HepG2 (cell line): Measurements from ENCODE around the gene TMEM129. TPM values are rescaled to one million over a fixed set of nuclear protein-coding genes. Genes with fewer than 3 reads are reported as not detected.

ENCODE experiments used
- ATAC-seq: fragments of 200-7000 bp; cut with Tn5 transposase; 3 replicates; pipeline ENCODE4 v1.9.1; 2020; ENCODE audit warnings: mild to moderate bottlenecking, moderate library complexity
- BruUV-seq: library from RNA; stranded (reverse); fragments of 400-500 nt; replicated peaks from 2 replicates; lab custom pipeline; 2021; lab: Mats Ljungman, UMichigan
- CTCF ChIA-PET: fragments of 300-600 bp; formaldehyde crosslinking; extraction: SDS; loops from one replicate; lab custom pipeline; 2021; ENCODE audit warnings: low total read pairs, inconsistent platforms, low intra/inter-chr PET ratio; lab: Yijun Ruan, JAX
- POLR2A ChIA-PET: fragments of 350-600 bp; sonication (Branson Sonifier 250); formaldehyde crosslinking; loops from one replicate; lab custom pipeline; 2020; ENCODE audit warnings: antibody characterized with exemption, inconsistent platforms; lab: Yijun Ruan, JAX
- DNase-seq: peaks from one replicate; pipeline ENCODE4 v3.0.0-alpha.2; 2015; ENCODE audit warnings: low spot score
- FAIRE-seq: peaks from 3 replicates; lab custom pipeline; 2011; peaks lifted over from hg19 to GRCh38; lab: Jason Lieb, UNC
- H2AFZ ChIP-seq: one replicate; pipeline ENCODE4 v1.6.1; 2011; ENCODE audit warnings: low read length, inconsistent platforms
- H3K27ac ChIP-seq: fragments of 300-600 bp; 3 replicates; pipeline ENCODE4 v1.8.0; 2011; ENCODE audit warnings: mixed run types, mild to moderate bottlenecking, mixed read lengths, low read length, inconsistent platforms; ENCODE audit not compliant: insufficient read depth; ENCODE audit errors: extremely low read length
- H3K27me3 ChIP-seq, 2 experiments: fragments of 200-600 bp in 1 of 2; 2 replicates in 1 of 2; 3 replicates in 1 of 2; pipeline versions ENCODE4 v1.6.0 to v1.8.0; 2011; ENCODE audit warnings: low read length in 2 of 2, mild to moderate bottlenecking in 2 of 2, moderate library complexity in 2 of 2, inconsistent platforms in 1 of 2; ENCODE audit not compliant: insufficient read depth in 2 of 2, control insufficient read depth in 1 of 2
- H3K36me3 ChIP-seq, 2 experiments: fragments of 200-600 bp in 1 of 2; replicated peaks in 1 of 2; 2 replicates in 1 of 2; 3 replicates in 1 of 2; pipeline versions ENCODE4 v1.5.1 to v1.8.0; 2011; ENCODE audit warnings: low read length in 2 of 2, inconsistent platforms in 1 of 2; ENCODE audit not compliant: insufficient read depth in 2 of 2, control insufficient read depth in 1 of 2
- H3K4me1 ChIP-seq: 2 replicates; pipeline ENCODE4 v1.5.1; 2012; ENCODE audit warnings: low read length, inconsistent platforms; ENCODE audit not compliant: insufficient read depth
- H3K4me2 ChIP-seq: 2 replicates; pipeline ENCODE4 v1.6.0; 2011; ENCODE audit warnings: low read depth, low read length, inconsistent platforms
- H3K4me3 ChIP-seq, 3 experiments: fragments of 200-600 bp in 1 of 3; sonication (generic), shearing (Covaris generic) in 1 of 3; replicated peaks in 1 of 3; 2 replicates each; pipeline ENCODE4 v1.5.1; 2011 to 2016; ENCODE audit warnings: low read length in 3 of 3, inconsistent platforms in 2 of 3, low read depth in 2 of 3, mild to moderate bottlenecking in 2 of 3, control low read depth in 1 of 3, mixed read lengths in 1 of 3; ENCODE audit not compliant: insufficient read depth in 1 of 3
- H3K79me2 ChIP-seq: one replicate; pipeline ENCODE4 v1.6.1; 2011; ENCODE audit warnings: low read length, inconsistent platforms; ENCODE audit not compliant: insufficient read depth
- H3K9ac ChIP-seq: 2 replicates; pipeline ENCODE4 v1.6.0; 2011; ENCODE audit warnings: mild to moderate bottlenecking, low read depth, low read length, inconsistent platforms; ENCODE audit not compliant: insufficient read depth
- H3K9me3 ChIP-seq: 2 replicates; pipeline ENCODE4 v1.5.1; 2012; ENCODE audit warnings: mild to moderate bottlenecking, low read length
- H4K20me1 ChIP-seq: 2 replicates; pipeline ENCODE4 v1.6.0; 2011; ENCODE audit warnings: inconsistent platforms, mild to moderate bottlenecking, low read length, moderate library complexity; ENCODE audit not compliant: insufficient read depth
- ARNTL ChIP-seq: sonication (generic); formaldehyde crosslinking; IDR thresholded peaks from 2 replicates; pipeline ENCODE4 v1.4.0; 2020; ENCODE audit warnings: mild to moderate bottlenecking, missing genetic modification reagents
- ATF6 ChIP-seq: sonication (generic); formaldehyde crosslinking; conservative IDR thresholded peaks from 2 replicates; pipeline ENCODE4 v1.4.0; 2020; ENCODE audit warnings: missing genetic modification reagents
- GPBP1L1 ChIP-seq: sonication (generic); formaldehyde crosslinking; IDR thresholded peaks from 2 replicates; pipeline ENCODE4 v1.5.0; 2020; ENCODE audit warnings: mild to moderate bottlenecking, missing genetic modification reagents
- HDAC6 ChIP-seq: fragments of 200-600 bp; sonication (generic); IDR thresholded peaks from 2 replicates; pipeline ENCODE4 v1.7.0; 2017; ENCODE audit warnings: mild to moderate bottlenecking, antibody characterized with exemption, low read length, low read depth
- MIER2 ChIP-seq: IDR thresholded peaks from 2 replicates; pipeline ENCODE4 v1.6.1; 2016; ENCODE audit warnings: missing biosample characterization, missing genetic modification reagents
- PHF8 ChIP-seq: sonication (generic); formaldehyde crosslinking; IDR thresholded peaks from 2 replicates; pipeline ENCODE4 v1.5.0; 2020; ENCODE audit warnings: missing genetic modification reagents
- REST ChIP-seq, 2 experiments: IDR thresholded peaks; 2 replicates each; pipeline ENCODE4 v1.6.1; 2011 to 2012; ENCODE audit warnings: low read length in 2 of 2, borderline replicate concordance in 1 of 2, low read depth in 1 of 2, mild to moderate bottlenecking in 1 of 2, moderate library complexity in 1 of 2
- SAP130 ChIP-seq: IDR thresholded peaks from 2 replicates; pipeline ENCODE4 v1.6.1; 2016; ENCODE audit warnings: low read depth
- SMAD1 ChIP-seq: sonication (generic); formaldehyde crosslinking; IDR thresholded peaks from 2 replicates; pipeline ENCODE4 v1.4.0; 2020; ENCODE audit warnings: missing genetic modification reagents, low read depth, mild to moderate bottlenecking, borderline replicate concordance
- TP53 ChIP-seq: sonication (generic); formaldehyde crosslinking; conservative IDR thresholded peaks from 2 replicates; pipeline ENCODE4 v1.4.0; 2020; ENCODE audit warnings: missing genetic modification reagents
- ZNF124 ChIP-seq: sonication (generic); formaldehyde crosslinking; IDR thresholded peaks from 2 replicates; pipeline ENCODE4 v1.4.0; 2020; ENCODE audit warnings: missing genetic modification reagents
- ZNF615 ChIP-seq: sonication (generic); formaldehyde crosslinking; IDR thresholded peaks from 2 replicates; pipeline ENCODE4 v1.5.0; 2020; ENCODE audit warnings: mild to moderate bottlenecking, missing genetic modification reagents, borderline replicate concordance
- ZNF746 ChIP-seq: sonication (generic); formaldehyde crosslinking; IDR thresholded peaks from 2 replicates; pipeline ENCODE4 v1.8.0; 2022; ENCODE audit warnings: mild to moderate bottlenecking, missing genetic modification reagents
- ZNF775 ChIP-seq: sonication (generic); formaldehyde crosslinking; IDR thresholded peaks from 2 replicates; pipeline ENCODE4 v1.4.0; 2020; ENCODE audit warnings: missing genetic modification reagents, mild to moderate bottlenecking, moderate library complexity, borderline replicate concordance
- WGBS: methylation state at CpG from one replicate; pipeline ENCODE4 v1.1.6; 2017; ENCODE audit warnings: low lambda C conversion rate; 5-methylcytosine and 5-hydroxymethylcytosine counted together
- in situ Hi-C: cut with HindIII; loops from 2 replicates; pipeline ENCODE4 v1.10.0; 2017; ENCODE audit warnings: low pct_unique_long_range_greater_than_20kb; ENCODE audit not compliant: extremely low pct_ligation_motif_present
- intact Hi-C: fragments of 100-400 bp; cut with micrococcal nuclease; formaldehyde crosslinking; loops from one replicate; pipeline ENCODE4 v1.10.0; 2022; ENCODE audit not compliant: unreplicated experiment
- polyA plus RNA-seq, 8 experiments: library from polyadenylated mRNA; depleted of rRNA in 3 of 8; stranded (reverse) in 7 of 8; unstranded in 1 of 8; fragments of >200 nt; fragmentation: Illumina TruSeq in 4 of 8; extraction: Trizol in 4 of 8; gene quantifications; 2 replicates each; pipeline versions ENCODE4 v1.2.1 to v1.2.3, GENCODE V29; 2011 to 2016; ENCODE audit warnings: low read depth in 4 of 8, missing spikeins in 1 of 8, mixed read lengths in 1 of 8; ENCODE audit not compliant: insufficient read depth in 1 of 8
- total RNA-seq, 5 experiments: library from RNA; depleted of rRNA; stranded (reverse); fragments of >200 nt; fragmentation: Illumina TruSeq; extraction: Trizol; gene quantifications; 2 replicates each; pipeline ENCODE4 v1.2.3, GENCODE V29; 2016; ENCODE audit warnings: low read depth in 1 of 5

Gene TMEM129
- total and polyA plus RNA-seq, 2 of the 13 experiments (the other 11 are each of a cell fraction or from before 2014, with no cell fraction given): 19.0 to 25.8 TPM

- TF ChIP-seq TP53 (CRISPR knock-in tag) (no peak), SMAD1 (CRISPR knock-in tag) (no peak), MIER2 (no peak), SAP130 (CRISPR knock-in tag) (no peak)
- TF ChIP-seq, all 625 proteins: peak for 0
Measured at GRCh38 chr4:1732911-1733310, 11.8 kb upstream of the TMEM129 start (continued).

GRCh38 chr4:1731180-1731579 lies 10.1 kb upstream of the TMEM129 start:
- H3K27me3 ChIP-seq: no peaks in the 10 kb centered on the region
- ATAC-seq (no peak), DNase-seq (no peak), FAIRE-seq (no peak)
- H3K9ac ChIP-seq: no peak overlapping the region
- H3K36me3 ChIP-seq: peaks cover 32 to 77% of the 10 kb centered on the region in 2 experiments
- CTCF ChIA-PET: interaction anchor here (2.1 kb wide), 1 partner anchor 38 kb away, joined by 15 read pairs; no protein-coding TSS in a partner anchor
- in situ Hi-C loops: no loop called here
- peaks cover 9% of the 10 kb centered on the region; the same call in 1 of the 2 replicates for H3K4me1 ChIP-seq
- TF ChIP-seq ARNTL (no peak), PHF8 (CRISPR knock-in tag) (no peak), ZNF615 (CRISPR knock-in tag) (no peak), GPBP1L1 (CRISPR knock-in tag) (no peak), REST (IDR thresholded peaks at IDR 0.05; ENCODE audit: borderline replicate concordance in 1 of 2, low read depth in 1 of 2, low read length in 2 of 2) (no peak), ZNF775 (CRISPR knock-in tag) (no peak), ZNF124 (no peak), ATF6 (no peak), HDAC6 (no peak), ZNF746 (no peak)
- no peak overlapping the region for H3K27ac ChIP-seq
- H3K4me2 ChIP-seq: no peak overlapping the region
- no peak overlapping the region for H2AFZ ChIP-seq
- H3K9me3 ChIP-seq: no peaks in the 10 kb centered on the region
- peaks cover 3% of the 10 kb centered on the region; the same call in 1 of the 2 replicates for H4K20me1 ChIP-seq
- WGBS: 97% methylated on average over 3 of the region's 10 CpGs
- BruUV-seq: no TSS peak
- intact Hi-C loops: no loop called here
- POLR2A ChIA-PET: no interaction called here
- peaks cover 6% of the 10 kb centered on the region for H3K79me2 ChIP-seq
- no peak overlapping the region for H3K4me3 ChIP-seq
